GM12891 (cell line): ENCODE measurements around the gene TGFA.

ENCODE experiments used
- POLR2A ChIP-seq: IDR thresholded peaks from 2 replicates; pipeline ENCODE4 v1.6.1; 2011; ENCODE audit warnings: low read depth, low read length, control low read depth
- POU2F2 ChIP-seq: IDR thresholded peaks from 2 replicates; pipeline ENCODE4 v1.6.1; 2011; ENCODE audit warnings: low read depth, mild to moderate bottlenecking, control low read depth, low read length, moderate library complexity
- SPI1 ChIP-seq: IDR thresholded peaks from 2 replicates; pipeline ENCODE4 v1.6.1; 2011; ENCODE audit warnings: low read depth, low read length, control low read depth
- TAF1 ChIP-seq: IDR thresholded peaks from 2 replicates; pipeline ENCODE4 v1.6.1; 2011; ENCODE audit warnings: low read depth, low read length, control low read depth

DNA sequence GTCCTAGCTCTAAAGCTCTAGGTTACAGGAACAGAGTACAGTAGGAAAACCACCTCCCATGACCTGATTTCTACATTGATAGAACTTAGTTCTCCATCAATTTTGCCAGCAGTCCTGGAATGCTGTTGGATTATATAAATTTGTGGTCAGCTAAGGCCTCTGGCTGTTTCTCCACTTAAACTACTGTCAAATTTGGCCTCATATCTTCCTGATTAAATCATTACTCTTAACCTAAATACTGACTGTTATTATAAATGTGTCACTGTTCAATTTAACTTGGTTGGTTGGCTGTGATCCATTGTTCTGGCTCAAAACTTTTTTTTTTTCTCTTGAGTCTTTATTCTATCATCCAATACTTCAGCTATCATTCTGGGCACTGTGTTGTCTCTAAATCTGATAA, 71.2 kb downstream of the TGFA start:
- TF ChIP-seq POU2F2 = no peak
- no peak for TF ChIP-seq POLR2A
- TF ChIP-seq TAF1 = no peak
- TF ChIP-seq SPI1 = no peak
